GM12878 (cell line): ENCODE measurements around the gene TTLL11. TPM values are rescaled to one million over a fixed set of nuclear protein-coding genes. Genes with fewer than 3 reads are reported as not detected.

Experiments
- ATAC-seq: fragments of 200-7000 bp; cut with Tn5 transposase; 3 replicates; pipeline ENCODE4 v1.9.1; 2020; ENCODE audit warnings: mild to moderate bottlenecking, moderate library complexity
- BruUV-seq: library from RNA; stranded (reverse); fragments of 400-500 nt; replicated peaks from 2 replicates; lab custom pipeline; 2021; lab: Mats Ljungman, UMichigan
- CTCF ChIA-PET: fragments of 300-600 bp; sonication (Branson Sonifier 250); formaldehyde crosslinking; extraction: SDS; loops from one replicate; lab custom pipeline; 2021; ENCODE audit warnings: inconsistent platforms; lab: Yijun Ruan, JAX
- POLR2A ChIA-PET: fragments of 350-600 bp; formaldehyde crosslinking; extraction: SDS; loops from one replicate; lab custom pipeline; 2021; ENCODE audit warnings: inconsistent platforms; lab: Charles Lee
- RAD21 ChIA-PET: fragments of 300-600 bp; sonication (Branson Sonifier 250); formaldehyde crosslinking; loops from one replicate; lab custom pipeline; 2023; ENCODE audit warnings: antibody characterized with exemption; ENCODE audit not compliant: unreplicated experiment; lab: Charles Lee
- SMC1A ChIA-PET: fragments of 300-600 bp; sonication (Branson Sonifier 250); formaldehyde crosslinking; loops from one replicate; lab custom pipeline; 2023; ENCODE audit not compliant: unreplicated experiment, uncharacterized antibody; lab: Charles Lee
- DNase-seq: peaks from one replicate; pipeline ENCODE4 v3.0.0-alpha.2; 2011; ENCODE audit warnings: low read depth, low spot score
- FAIRE-seq: peaks from 3 replicates; lab custom pipeline; 2011; peaks lifted over from hg19 to GRCh38; lab: Jason Lieb, UNC
- H2AFZ ChIP-seq: 2 replicates; pipeline ENCODE4 v1.6.0; 2011; ENCODE audit warnings: low read depth, low read length, control low read depth; ENCODE audit not compliant: control insufficient read depth
- H3K27ac ChIP-seq: 2 replicates; pipeline ENCODE4 v1.5.1; 2011; ENCODE audit warnings: control low read depth; ENCODE audit not compliant: control insufficient read depth, insufficient read depth
- H3K27me3 ChIP-seq, 2 experiments: replicated peaks in 1 of 2; 2 replicates each; pipeline versions ENCODE4 v1.6.0 to v1.6.1; 2011; ENCODE audit warnings: low read length in 1 of 2; ENCODE audit not compliant: control insufficient read depth in 2 of 2, insufficient read depth in 2 of 2
- H3K36me3 ChIP-seq, 2 experiments: 2 replicates each; pipeline ENCODE4 v1.5.1; 2011; ENCODE audit warnings: low read length in 1 of 2; ENCODE audit not compliant: control insufficient read depth in 2 of 2, insufficient read depth in 2 of 2
- H3K4me1 ChIP-seq: 2 replicates; pipeline ENCODE4 v1.6.1; 2011; ENCODE audit warnings: mild to moderate bottlenecking, low read length, moderate library complexity, mixed read lengths; ENCODE audit not compliant: control insufficient read depth, insufficient read depth
- H3K4me2 ChIP-seq: 2 replicates; pipeline ENCODE4 v1.6.0; 2011; ENCODE audit warnings: control low read depth; ENCODE audit not compliant: control insufficient read depth, insufficient read depth
- H3K4me3 ChIP-seq: fragments of 200-600 bp; sonication (generic); 2 replicates; pipeline ENCODE4 v1.5.1; 2016
- H3K79me2 ChIP-seq: 2 replicates; pipeline ENCODE4 v1.6.0; 2011; ENCODE audit warnings: low read length; ENCODE audit not compliant: control insufficient read depth, insufficient read depth
- H3K9ac ChIP-seq: 2 replicates; pipeline ENCODE4 v1.8.0; 2011; ENCODE audit warnings: low read length, control low read depth, mixed read lengths; ENCODE audit not compliant: control insufficient read depth, insufficient read depth
- H3K9me3 ChIP-seq: replicated peaks from 3 replicates; pipeline ENCODE4 v1.5.1; 2011; ENCODE audit warnings: mild to moderate bottlenecking, low read length; ENCODE audit not compliant: control insufficient read depth, insufficient read depth
- H4K20me1 ChIP-seq: 2 replicates; pipeline ENCODE4 v1.6.0; 2011; ENCODE audit not compliant: control insufficient read depth, insufficient read depth
- FOXK2 ChIP-seq: fragments of 450-650 bp; IDR thresholded peaks from 2 replicates; pipeline ENCODE4 v1.6.1; 2017; ENCODE audit warnings: mild to moderate bottlenecking, moderate library complexity
- PBX3 ChIP-seq: IDR thresholded peaks from 2 replicates; pipeline ENCODE4 v1.6.1; 2011; ENCODE audit warnings: mild to moderate bottlenecking, low read depth, low read length, moderate library complexity; ENCODE audit not compliant: insufficient replicate concordance
- USF1 ChIP-seq: IDR thresholded peaks from 2 replicates; pipeline ENCODE4 v1.6.1; 2011; ENCODE audit warnings: borderline replicate concordance, low read depth, mild to moderate bottlenecking, moderate library complexity, mixed read lengths, low read length; ENCODE audit not compliant: insufficient read depth; ENCODE audit errors: extremely low read length
- WGBS: methylation state at CpG from one replicate; pipeline ENCODE4 v1.1.6; 2016; ENCODE audit warnings: low lambda C conversion rate; ENCODE audit not compliant: insufficient replicate concordance, insufficient coverage; ENCODE audit errors: missing lambda C conversion rate; 5-methylcytosine and 5-hydroxymethylcytosine counted together
- in situ Hi-C: fragments of 300-500 bp; cut with MboI; formaldehyde crosslinking; loops from 9 replicates; pipeline ENCODE4 v1.14.3; 2018; ENCODE audit warnings: mixed read lengths
- intact Hi-C: fragments of 100-400 bp; cut with micrococcal nuclease; formaldehyde crosslinking; loops from one replicate; pipeline ENCODE4 v1.14.2; 2022; ENCODE audit not compliant: unreplicated experiment
- polyA plus RNA-seq, 11 experiments: library from polyadenylated mRNA; depleted of rRNA in 4 of 11; unstranded in 6 of 11; stranded (reverse) in 5 of 11; fragments of >200 nt; fragmentation: Nextera tagmentation in 4 of 11; fragmentation: Illumina TruSeq in 1 of 11; extraction: Ambion mirVana in 4 of 11; extraction: Trizol in 1 of 11; gene quantifications; 1 replicate in 1 of 11; 2 replicates in 10 of 11; pipeline versions ENCODE4 v1.2.1 to v1.2.3, GENCODE V29; 2011 to 2016; ENCODE audit warnings: inconsistent platforms in 2 of 11, missing spikeins in 2 of 11, low read depth in 1 of 11
- total RNA-seq, 4 experiments: library from RNA; depleted of rRNA in 3 of 4; stranded (reverse); fragments of >200 nt in 3 of 4; fragmentation: Illumina TruSeq in 1 of 4; extraction: Trizol in 1 of 4; gene quantifications; 2 replicates each; pipeline versions ENCODE4 v1.2.1 to v1.2.3, GENCODE V29; 2013 to 2021
- TF ChIP-seq, protein P1 (sequence below): fragments of 450-650 bp; IDR thresholded peaks from 2 replicates; pipeline ENCODE4 v1.6.1; 2017; ENCODE audit warnings: low read depth, mild to moderate bottlenecking, moderate library complexity

The TTLL11 gene
- total and polyA plus RNA-seq, 10 of the 15 experiments (the other 5 are each of a cell fraction or from before 2014, with no cell fraction given), result 1.2 to 3.7 (median 2.9) TPM

GRCh38 chr9:121812159-121812735 lies 280.9 kb downstream of the TTLL11 start:
- in situ Hi-C loops, result no loop called here
- POLR2A ChIA-PET, result no interaction called here
- no peaks in the 10 kb centered on the region for H3K4me1 ChIP-seq
- CTCF ChIA-PET, result interaction anchor here (0.6 kb wide), 1 partner anchor 265 kb away, joined by 3 read pairs; no protein-coding TSS in a partner anchor
- H3K27ac ChIP-seq, result no peak overlapping the region
- DNase-seq, result no peak
- no peaks in the 10 kb centered on the region for H3K79me2 ChIP-seq
- H3K9ac ChIP-seq, result no peak overlapping the region
- no peak overlapping the region for H3K4me2 ChIP-seq
- no peak for FAIRE-seq
- H4K20me1 ChIP-seq, result no peaks in the 10 kb centered on the region
- no TSS peak for BruUV-seq
- no peak overlapping the region for H2AFZ ChIP-seq
- TF ChIP-seq PBX3 (no peak), USF1 (no peak), FOXK2 (no peak)
- TF ChIP-seq, protein P1, sequence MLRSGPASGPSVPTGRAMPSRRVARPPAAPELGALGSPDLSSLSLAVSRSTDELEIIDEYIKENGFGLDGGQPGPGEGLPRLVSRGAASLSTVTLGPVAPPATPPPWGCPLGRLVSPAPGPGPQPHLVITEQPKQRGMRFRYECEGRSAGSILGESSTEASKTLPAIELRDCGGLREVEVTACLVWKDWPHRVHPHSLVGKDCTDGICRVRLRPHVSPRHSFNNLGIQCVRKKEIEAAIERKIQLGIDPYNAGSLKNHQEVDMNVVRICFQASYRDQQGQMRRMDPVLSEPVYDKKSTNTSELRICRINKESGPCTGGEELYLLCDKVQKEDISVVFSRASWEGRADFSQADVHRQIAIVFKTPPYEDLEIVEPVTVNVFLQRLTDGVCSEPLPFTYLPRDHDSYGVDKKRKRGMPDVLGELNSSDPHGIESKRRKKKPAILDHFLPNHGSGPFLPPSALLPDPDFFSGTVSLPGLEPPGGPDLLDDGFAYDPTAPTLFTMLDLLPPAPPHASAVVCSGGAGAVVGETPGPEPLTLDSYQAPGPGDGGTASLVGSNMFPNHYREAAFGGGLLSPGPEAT, result no peak
- H3K36me3 ChIP-seq, result no peaks in the 10 kb centered on the region
- ATAC-seq, result no peak
- SMC1A ChIA-PET, result no interaction called here
- intact Hi-C loops, result no loop called here
- no peak overlapping the region for H3K4me3 ChIP-seq
- 27% methylated on average over 12 of the region's 12 CpGs for WGBS
- RAD21 ChIA-PET, result no interaction called here
- H3K27me3 ChIP-seq, result peaks cover 0 to 1% of the 10 kb centered on the region in 2 experiments; a peak in 1 of 4 replicates
- H3K9me3 ChIP-seq, result no peaks in the 10 kb centered on the region
